Forelimb muscle (tissue), 1 donor: ENCODE results near the gene MASP1. TPM values are rescaled to one million over a fixed set of nuclear protein-coding genes. Genes with fewer than 3 reads are reported as not detected.
"Not testable (repeated sequence)": the region's sequence is repeated elsewhere in the genome, so short reads cannot be mapped to it uniquely, and the experiment has no call there.

ENCODE experiments used
- DNase-seq: peaks from one replicate; pipeline ENCODE4 v3.0.0-alpha.2; 2013; ENCODE audit warnings: low read depth
- polyA plus RNA-seq: library from polyadenylated mRNA; unstranded; fragments of 120-200 nt; gene quantifications from one replicate; pipeline ENCODE4 v1.2.1, GENCODE V29; 2013; ENCODE audit not compliant: insufficient read length

Gene MASP1
- polyA plus RNA-seq, 1 donor = 9.6 TPM

- DNase-seq = no peak
Observed at GRCh38 chr3:187227658-187228258, 63.8 kb downstream of the MASP1 start.

GRCh38 chr3:187223799-187224198 lies 67.7 kb downstream of the MASP1 start:
- DNase-seq = no peak

GRCh38 chr3:187222801-187223200 lies 68.7 kb downstream of the MASP1 start:
- DNase-seq = no peak

- no peak for DNase-seq
Observed at GRCh38 chr3:187215460-187215859, 76.1 kb downstream of the MASP1 start.

GRCh38 chr3:187213616-187214015 lies 77.9 kb downstream of the MASP1 start:
- DNase-seq = no peak

GRCh38 chr3:187212705-187213104 lies 78.8 kb downstream of the MASP1 start:
- DNase-seq = no peak

GRCh38 chr3:187212196-187212545 lies 79.4 kb downstream of the MASP1 start:
- DNase-seq = no peak

GRCh38 chr3:187211532-187212195 lies 79.9 kb downstream of the MASP1 start:
- DNase-seq = no peak

- DNase-seq = no peak
Observed at GRCh38 chr3:187210545-187211327, 80.8 kb downstream of the MASP1 start.

- no peak for DNase-seq
Observed at GRCh38 chr3:187210091-187210490, 81.4 kb downstream of the MASP1 start.

GRCh38 chr3:187209491-187209890 lies 82.0 kb downstream of the MASP1 start:
- no peak for DNase-seq

- no peak for DNase-seq
Observed at GRCh38 chr3:187208159-187208558, 83.4 kb downstream of the MASP1 start.

- no peak for DNase-seq
Observed at GRCh38 chr3:187207624-187208023, 83.9 kb downstream of the MASP1 start.

GRCh38 chr3:187207062-187207461 lies 84.5 kb downstream of the MASP1 start:
- no peak for DNase-seq

- DNase-seq = no peak
Observed at GRCh38 chr3:187205683-187206082, 85.9 kb downstream of the MASP1 start.

- DNase-seq = not testable (repeated sequence)
Observed at GRCh38 chr3:187199463-187200050, 92.0 kb downstream of the MASP1 start.

GRCh38 chr3:187198490-187198889 lies 93.0 kb downstream of the MASP1 start:
- no peak for DNase-seq

GRCh38 chr3:187197335-187197649 lies 94.2 kb downstream of the MASP1 start, which contains the start of gene RTP1:
Gene RTP1, plus strand, starts transcription at chr3:187197486. Its CDS starts 30 bp downstream, at chr3:187197516.
- no peak for DNase-seq

- DNase-seq = no peak
Observed at GRCh38 chr3:187196573-187197334, 94.8 kb downstream of the MASP1 start.

- DNase-seq = no peak
Observed at GRCh38 chr3:187193181-187193580, 98.4 kb downstream of the MASP1 start.

GRCh38 chr3:187191271-187191670 lies 100.3 kb downstream of the MASP1 start:
- no peak for DNase-seq

- no peak for DNase-seq
Observed at GRCh38 chr3:187188931-187189330, 102.6 kb downstream of the MASP1 start.
